ENCODE data around the gene GPR89B. TPM values are rescaled to one million over a fixed set of nuclear protein-coding genes. Genes with fewer than 3 reads are reported as not detected.
"Not testable (repeated sequence)": the region's sequence is repeated elsewhere in the genome, so short reads cannot be mapped to it uniquely, and the experiment has no call there.

The GPR89B gene
- total RNA-seq, 4 donors from 2014 or later = 9.5 to 20.8 (median 10.4) TPM

DNA sequence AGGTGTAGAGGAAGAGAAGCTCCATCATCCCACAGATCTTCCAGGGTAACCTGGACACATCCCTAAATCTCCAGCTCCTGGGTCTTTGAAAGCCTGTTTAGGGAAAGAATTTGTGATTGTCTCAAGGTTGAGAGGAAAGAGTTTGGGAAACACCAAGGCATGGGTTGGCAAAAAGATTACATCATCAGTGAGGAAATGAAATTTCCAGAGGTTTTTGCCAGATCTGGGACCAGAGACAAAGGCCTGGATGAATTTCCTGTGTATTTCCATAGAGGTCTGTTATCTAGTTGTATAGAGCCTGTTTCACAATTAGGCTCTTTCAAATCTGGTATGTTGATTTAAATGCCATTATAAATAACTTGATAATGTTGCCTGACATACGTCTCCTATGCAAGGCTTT, 82.3 kb downstream of the GPR89B start:
- WGBS = 60% methylated on average over 1 of the region's 1 CpG
- TF ChIP-seq EP300 (IDR thresholded peaks at IDR 0.05) = no peak
- no peak for TF ChIP-seq POLR2AphosphoS5 (IDR thresholded peaks at IDR 0.05)
- TF ChIP-seq, protein P1, sequence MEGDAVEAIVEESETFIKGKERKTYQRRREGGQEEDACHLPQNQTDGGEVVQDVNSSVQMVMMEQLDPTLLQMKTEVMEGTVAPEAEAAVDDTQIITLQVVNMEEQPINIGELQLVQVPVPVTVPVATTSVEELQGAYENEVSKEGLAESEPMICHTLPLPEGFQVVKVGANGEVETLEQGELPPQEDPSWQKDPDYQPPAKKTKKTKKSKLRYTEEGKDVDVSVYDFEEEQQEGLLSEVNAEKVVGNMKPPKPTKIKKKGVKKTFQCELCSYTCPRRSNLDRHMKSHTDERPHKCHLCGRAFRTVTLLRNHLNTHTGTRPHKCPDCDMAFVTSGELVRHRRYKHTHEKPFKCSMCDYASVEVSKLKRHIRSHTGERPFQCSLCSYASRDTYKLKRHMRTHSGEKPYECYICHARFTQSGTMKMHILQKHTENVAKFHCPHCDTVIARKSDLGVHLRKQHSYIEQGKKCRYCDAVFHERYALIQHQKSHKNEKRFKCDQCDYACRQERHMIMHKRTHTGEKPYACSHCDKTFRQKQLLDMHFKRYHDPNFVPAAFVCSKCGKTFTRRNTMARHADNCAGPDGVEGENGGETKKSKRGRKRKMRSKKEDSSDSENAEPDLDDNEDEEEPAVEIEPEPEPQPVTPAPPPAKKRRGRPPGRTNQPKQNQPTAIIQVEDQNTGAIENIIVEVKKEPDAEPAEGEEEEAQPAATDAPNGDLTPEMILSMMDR (IDR thresholded peaks at IDR 0.05) = no peak
- no peak for TF ChIP-seq POLR2A (IDR thresholded peaks at IDR 0.05; ENCODE audit: low read depth)

GRCh38 chr1:148013177-148014144, 85.2 kb downstream of the GPR89B start:
- H3K9me3 ChIP-seq; H3K27ac ChIP-seq (replicated peaks in 1 of 4); intact Hi-C loops (cut with DNase I); DNase-seq (ENCODE audit: extremely low spot score); H3K36me3 ChIP-seq; H3K4me3 ChIP-seq: not testable (repeated sequence)
- peaks cover 0 to 49% (median 8%) of the 10 kb centered on the region in 4 donors for H3K27me3 ChIP-seq
- 74% methylated on average over 27 of the region's 48 CpGs for WGBS
- peaks cover 0 to 13% (median 10%) of the 10 kb centered on the region in 4 donors for H3K4me1 ChIP-seq

More for the DNA sequence above, 82.3 kb downstream of the GPR89B start:
- Histone ChIP-seq H3K36me3 (no peaks in the 10 kb centered on the region), H3K4me1 (peaks cover 0 to 13% (median 10%) of the 10 kb centered on the region in 4 donors), H3K27ac (replicated peaks in 1 of 4) (no peak overlapping the region), H3K4me3 (no peak overlapping the region), H3K9me3 (no peaks in the 10 kb centered on the region), H3K27me3 (peaks cover 0 to 44% (median 8%) of the 10 kb centered on the region in 4 donors)
- intact Hi-C loops (cut with DNase I) = no loop called here
- no peak for DNase-seq (ENCODE audit: extremely low spot score)

DNA sequence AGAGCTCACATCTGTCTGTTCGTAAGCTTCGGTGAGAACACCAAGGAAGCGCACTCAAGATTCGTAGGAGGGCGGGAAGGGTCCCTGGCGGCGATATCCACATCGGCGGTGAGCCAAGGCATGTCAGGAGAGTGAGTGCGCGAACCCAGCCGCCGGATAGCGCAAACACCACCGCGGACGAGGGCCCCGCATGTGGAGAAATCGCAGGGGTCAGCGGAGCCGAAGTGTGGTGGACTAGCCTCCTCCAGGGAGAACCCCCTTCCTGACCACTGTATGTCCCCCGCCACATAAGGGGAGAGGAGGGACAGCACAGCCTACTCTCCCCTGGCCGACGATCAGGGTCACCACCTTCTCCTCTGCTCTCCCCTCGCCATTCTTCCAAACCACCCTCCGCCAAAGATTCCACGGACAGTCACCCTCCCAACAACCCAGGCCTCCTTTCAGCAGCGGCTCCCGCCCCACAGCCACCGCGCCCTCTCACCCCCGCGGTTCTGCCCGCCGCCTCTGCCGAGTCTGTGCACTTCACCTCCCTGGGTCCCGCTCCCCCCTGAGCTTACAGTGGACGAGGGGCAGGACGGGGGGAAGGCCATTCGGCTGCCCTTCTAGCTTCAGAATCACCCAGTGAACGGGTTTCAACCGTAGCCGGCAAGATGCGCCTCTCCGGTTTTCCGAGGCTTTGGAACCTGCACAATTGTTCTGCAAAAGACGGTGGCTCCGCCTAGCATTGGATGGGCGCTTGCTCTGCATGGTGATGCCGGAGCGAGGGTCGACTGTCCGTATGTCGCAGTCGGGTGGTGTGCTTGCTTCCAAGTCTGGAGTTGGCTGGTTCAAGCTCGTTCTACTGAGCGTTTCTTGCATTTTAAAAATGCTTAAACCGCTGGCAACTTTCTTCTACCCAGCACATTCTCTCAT, 86.3 kb downstream of the GPR89B start:
- H3K27ac ChIP-seq (replicated peaks in 1 of 4); intact Hi-C loops (cut with DNase I); H3K36me3 ChIP-seq; H3K9me3 ChIP-seq; DNase-seq (ENCODE audit: extremely low spot score): not testable (repeated sequence)
- 3% methylated on average over 15 of the region's 58 CpGs for WGBS
- H3K4me1 ChIP-seq = peaks cover 0 to 13% (median 10%) of the 10 kb centered on the region in 4 donors
- peak overlapping the region; percentile 30 to 48 (median 36) for H3K4me3 ChIP-seq
- H3K27me3 ChIP-seq = peaks cover 0 to 49% (median 8%) of the 10 kb centered on the region in 4 donors

- 93% methylated on average over 5 of the region's 5 CpGs for WGBS
- DNase-seq (ENCODE audit: extremely low spot score); H3K36me3 ChIP-seq; H3K9me3 ChIP-seq; intact Hi-C loops (cut with DNase I); H3K4me3 ChIP-seq; H3K4me1 ChIP-seq; H3K27ac ChIP-seq (replicated peaks in 1 of 4); H3K27me3 ChIP-seq: not testable (repeated sequence)
Observed at GRCh38 chr1:148024918-148025317, 96.7 kb downstream of the GPR89B start.

GRCh38 chr1:148027004-148027403, 98.8 kb downstream of the GPR89B start:
- intact Hi-C loops (cut with DNase I); DNase-seq (ENCODE audit: extremely low spot score); H3K4me3 ChIP-seq; H3K36me3 ChIP-seq; H3K9me3 ChIP-seq; H3K27ac ChIP-seq (replicated peaks in 1 of 4); H3K4me1 ChIP-seq; H3K27me3 ChIP-seq: not testable (repeated sequence)
- whole genome bisulfite sequencing = no CpG with 5 or more reads among the region's 4 CpGs

- DNase-seq (ENCODE audit: extremely low spot score); H3K27ac ChIP-seq (replicated peaks in 1 of 4); H3K4me1 ChIP-seq; H3K9me3 ChIP-seq; H3K4me3 ChIP-seq; intact Hi-C loops (cut with DNase I); H3K36me3 ChIP-seq: not testable (repeated sequence)
- H3K27me3 ChIP-seq = peaks cover 0 to 26% (median 0%) of the 10 kb centered on the region in 4 donors
- 55% methylated on average over 3 of the region's 3 CpGs for WGBS
Observed at GRCh38 chr1:148032247-148032646, 104.0 kb downstream of the GPR89B start.

DNA sequence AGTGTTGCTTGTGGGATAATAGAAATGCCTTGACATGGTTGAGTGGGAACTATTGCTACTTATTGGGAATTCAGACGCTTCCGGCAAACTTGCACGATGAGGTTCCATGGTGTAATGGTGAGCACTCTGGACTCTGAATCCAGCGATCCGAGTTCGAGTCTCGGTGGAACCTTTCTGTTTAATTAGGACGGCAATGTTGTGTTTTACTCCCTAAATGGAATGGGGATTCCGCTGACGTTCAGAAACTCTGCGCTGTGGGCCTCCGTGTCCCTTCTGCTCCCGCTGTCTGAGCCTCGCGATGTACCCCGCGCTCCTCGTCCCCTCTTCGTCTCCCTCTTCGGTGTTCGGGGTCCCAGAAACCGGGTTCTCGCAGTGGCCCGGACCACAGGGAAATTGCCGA, 104.5 kb downstream of the GPR89B start:
- no CpG with 5 or more reads among the region's 25 CpGs for WGBS
- H3K27ac ChIP-seq (replicated peaks in 1 of 4); intact Hi-C loops (cut with DNase I); DNase-seq (ENCODE audit: extremely low spot score); H3K36me3 ChIP-seq; H3K9me3 ChIP-seq; H3K4me1 ChIP-seq: not testable (repeated sequence)
- H3K27me3 ChIP-seq = peaks cover 0 to 26% (median 0%) of the 10 kb centered on the region in 4 donors
- H3K4me3 ChIP-seq = peak overlapping the region in 3 of 4 donors; percentile 30 to 37 (median 32)

GRCh38 chr1:148033147-148033546, 104.9 kb downstream of the GPR89B start:
- H3K36me3 ChIP-seq; H3K4me1 ChIP-seq; H3K27ac ChIP-seq (replicated peaks in 1 of 4); DNase-seq (ENCODE audit: extremely low spot score); intact Hi-C loops (cut with DNase I); H3K9me3 ChIP-seq: not testable (repeated sequence)
- 10% methylated on average over 10 of the region's 16 CpGs for WGBS
- Histone ChIP-seq H3K27me3 (peaks cover 0 to 26% (median 0%) of the 10 kb centered on the region in 4 donors), H3K4me3 (peak overlapping the region; percentile 24 to 37 (median 31))

GRCh38 chr1:148037850-148038461, 109.7 kb downstream of the GPR89B start:
- peak overlapping the region; percentile 46 to 54 (median 52) for H3K4me3 ChIP-seq
- peak overlapping the region in 2 of 4 donors; percentile 60 to 62 for H3K27ac ChIP-seq (replicated peaks in 1 of 4)
- peaks cover 0 to 26% (median 0%) of the 10 kb centered on the region in 4 donors for H3K27me3 ChIP-seq
- H3K36me3 ChIP-seq; H3K4me1 ChIP-seq; intact Hi-C loops (cut with DNase I); DNase-seq (ENCODE audit: extremely low spot score); H3K9me3 ChIP-seq: not testable (repeated sequence)
- 23% methylated on average over 5 of the region's 21 CpGs for WGBS

Measured in esophagus muscularis mucosa (tissue), 4 donors.